Measurements from ENCODE around the gene SEMA3E.

DNA sequence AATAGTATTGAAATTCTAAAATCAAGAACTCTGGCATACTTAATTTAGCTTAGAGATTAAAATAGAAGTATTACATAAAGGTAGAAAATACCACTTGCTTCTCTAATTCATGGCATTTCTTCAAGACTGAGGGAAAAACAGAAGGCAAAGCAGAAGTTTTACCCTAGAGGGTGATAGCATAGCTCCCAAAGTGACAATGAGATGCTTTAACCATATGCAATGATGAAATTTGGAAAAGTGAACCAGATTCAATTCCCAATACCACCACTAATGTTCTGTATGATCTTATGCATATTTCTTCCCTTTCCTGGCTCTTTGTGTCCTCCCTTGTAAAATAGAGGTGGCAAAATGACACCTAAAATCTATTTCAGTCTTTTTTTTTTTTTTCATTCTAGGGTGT, 260.5 kb downstream of the SEMA3E start:
- TF ChIP-seq, protein P1, sequence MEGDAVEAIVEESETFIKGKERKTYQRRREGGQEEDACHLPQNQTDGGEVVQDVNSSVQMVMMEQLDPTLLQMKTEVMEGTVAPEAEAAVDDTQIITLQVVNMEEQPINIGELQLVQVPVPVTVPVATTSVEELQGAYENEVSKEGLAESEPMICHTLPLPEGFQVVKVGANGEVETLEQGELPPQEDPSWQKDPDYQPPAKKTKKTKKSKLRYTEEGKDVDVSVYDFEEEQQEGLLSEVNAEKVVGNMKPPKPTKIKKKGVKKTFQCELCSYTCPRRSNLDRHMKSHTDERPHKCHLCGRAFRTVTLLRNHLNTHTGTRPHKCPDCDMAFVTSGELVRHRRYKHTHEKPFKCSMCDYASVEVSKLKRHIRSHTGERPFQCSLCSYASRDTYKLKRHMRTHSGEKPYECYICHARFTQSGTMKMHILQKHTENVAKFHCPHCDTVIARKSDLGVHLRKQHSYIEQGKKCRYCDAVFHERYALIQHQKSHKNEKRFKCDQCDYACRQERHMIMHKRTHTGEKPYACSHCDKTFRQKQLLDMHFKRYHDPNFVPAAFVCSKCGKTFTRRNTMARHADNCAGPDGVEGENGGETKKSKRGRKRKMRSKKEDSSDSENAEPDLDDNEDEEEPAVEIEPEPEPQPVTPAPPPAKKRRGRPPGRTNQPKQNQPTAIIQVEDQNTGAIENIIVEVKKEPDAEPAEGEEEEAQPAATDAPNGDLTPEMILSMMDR (conservative IDR thresholded peaks at IDR 0.05; ENCODE audit: low read depth, low read length) = no peak
- no peak for TF ChIP-seq EZH2 (IDR thresholded peaks at IDR 0.05; ENCODE audit: low read length, unreplicated experiment)
- TF ChIP-seq EZH2phosphoT487 (IDR thresholded peaks at IDR 0.05; ENCODE audit: borderline replicate concordance, low read length) = no peak

All from PC-3 (cell line).